HUES64 (cell line): ENCODE results near the gene SERPINI1.

Experiments
- H3K27ac ChIP-seq: 2 replicates; pipeline ENCODE4 v1.7.0; 2013; ENCODE audit warnings: low read depth, low read length, inconsistent platforms
- H3K27me3 ChIP-seq: 2 replicates; pipeline ENCODE4 v1.6.1; 2013; ENCODE audit warnings: mild to moderate bottlenecking, low read length; ENCODE audit not compliant: insufficient read depth
- H3K36me3 ChIP-seq: 2 replicates; pipeline ENCODE4 v1.6.1; 2013; ENCODE audit warnings: mild to moderate bottlenecking, low read length; ENCODE audit not compliant: insufficient read depth
- H3K4me1 ChIP-seq: 2 replicates; pipeline ENCODE4 v1.6.1; 2013; ENCODE audit warnings: mild to moderate bottlenecking, low read length, moderate library complexity; ENCODE audit not compliant: insufficient read depth
- H3K4me3 ChIP-seq: 2 replicates; pipeline ENCODE4 v1.5.1; 2013; ENCODE audit warnings: mild to moderate bottlenecking, low read length, moderate library complexity
- H3K9ac ChIP-seq: 2 replicates; pipeline ENCODE4 v1.6.1; 2013; ENCODE audit warnings: mild to moderate bottlenecking, low read depth, low read length
- H3K9me3 ChIP-seq: 2 replicates; pipeline ENCODE4 v1.6.1; 2013; ENCODE audit warnings: low read depth, low read length; ENCODE audit not compliant: insufficient read depth
- WGBS: fragments of 150-250, 120-280 bp; methylation state at CpG from one replicate; pipeline ENCODE4 v1.1.7; 2013; ENCODE audit warnings: missing lambda C conversion rate; 5-methylcytosine and 5-hydroxymethylcytosine counted together

Gene SERPINI1

GRCh38 chr3:167866331-167866730, 130.8 kb downstream of the SERPINI1 start:
- Histone ChIP-seq H3K27me3 (no peaks in the 10 kb centered on the region), H3K4me3 (no peak overlapping the region), H3K27ac (no peak overlapping the region), H3K9ac (no peak overlapping the region), H3K4me1 (peaks cover 7% of the 10 kb centered on the region; the same call in 1 of the 2 replicates), H3K9me3 (no peaks in the 10 kb centered on the region), H3K36me3 (no peaks in the 10 kb centered on the region)
- WGBS: no CpG with 5 or more reads among the region's 1 CpG

GRCh38 chr3:167867981-167868380, 132.5 kb downstream of the SERPINI1 start:
- WGBS: no CpG with 5 or more reads among the region's 1 CpG

GRCh38 chr3:167870181-167870580, 134.7 kb downstream of the SERPINI1 start:
- H3K9me3 ChIP-seq: no peaks in the 10 kb centered on the region
- no peaks in the 10 kb centered on the region for H3K27me3 ChIP-seq
- no peaks in the 10 kb centered on the region for H3K36me3 ChIP-seq
- peaks cover 9% of the 10 kb centered on the region; the same call in 1 of the 2 replicates for H3K4me1 ChIP-seq
- no peak overlapping the region for H3K9ac ChIP-seq
- H3K27ac ChIP-seq: no peak overlapping the region
- H3K4me3 ChIP-seq: no peak overlapping the region
- WGBS: 73% methylated on average over 4 of the region's 4 CpGs

More at GRCh38 chr3:167867981-167868380, 132.5 kb downstream of the SERPINI1 start:
- H3K36me3 ChIP-seq: no peaks in the 10 kb centered on the region
- H3K27ac ChIP-seq: no peak overlapping the region
- no peak overlapping the region for H3K4me3 ChIP-seq
- no peaks in the 10 kb centered on the region for H3K9me3 ChIP-seq
- H3K4me1 ChIP-seq: peaks cover 7% of the 10 kb centered on the region; the same call in 1 of the 2 replicates
- no peak overlapping the region for H3K9ac ChIP-seq
- H3K27me3 ChIP-seq: no peaks in the 10 kb centered on the region

GRCh38 chr3:167870759-167871158, 135.2 kb downstream of the SERPINI1 start:
- Histone ChIP-seq H3K36me3 (no peaks in the 10 kb centered on the region), H3K27ac (no peak overlapping the region), H3K27me3 (no peaks in the 10 kb centered on the region), H3K9me3 (no peaks in the 10 kb centered on the region), H3K4me3 (no peak overlapping the region), H3K4me1 (peaks cover 9% of the 10 kb centered on the region; the same call in 1 of the 2 replicates), H3K9ac (no peak overlapping the region)
- 94% methylated on average over 4 of the region's 4 CpGs for WGBS

GRCh38 chr3:167872032-167872431, 136.5 kb downstream of the SERPINI1 start:
- Histone ChIP-seq H3K36me3 (no peaks in the 10 kb centered on the region), H3K4me3 (no peak overlapping the region), H3K27ac (no peak overlapping the region), H3K4me1 (peaks cover 9% of the 10 kb centered on the region; the same call in 1 of the 2 replicates), H3K9me3 (no peaks in the 10 kb centered on the region), H3K9ac (no peak overlapping the region), H3K27me3 (no peaks in the 10 kb centered on the region)
- 96% methylated on average over 3 of the region's 3 CpGs for WGBS

GRCh38 chr3:167872941-167873340, 137.4 kb downstream of the SERPINI1 start:
- Histone ChIP-seq H3K27me3 (no peaks in the 10 kb centered on the region), H3K4me1 (peaks cover 9% of the 10 kb centered on the region; the same call in 1 of the 2 replicates), H3K4me3 (no peak overlapping the region), H3K27ac (no peak overlapping the region), H3K36me3 (no peaks in the 10 kb centered on the region), H3K9me3 (no peaks in the 10 kb centered on the region), H3K9ac (no peak overlapping the region)
- WGBS: no CpG with 5 or more reads among the region's 1 CpG

- no peak overlapping the region for H3K4me3 ChIP-seq
- no peaks in the 10 kb centered on the region for H3K27me3 ChIP-seq
- no peaks in the 10 kb centered on the region for H3K9me3 ChIP-seq
- peaks cover 9% of the 10 kb centered on the region; the same call in 1 of the 2 replicates for H3K4me1 ChIP-seq
- H3K36me3 ChIP-seq: no peaks in the 10 kb centered on the region
- H3K9ac ChIP-seq: no peak overlapping the region
- H3K27ac ChIP-seq: no peak overlapping the region; the same call in 1 of the 2 replicates
These were observed 139.3 kb downstream of the SERPINI1 start for GRCh38 chr3:167874671-167875372.
